Measurements from ENCODE around the gene PPCDC.

GRCh38 chr15:75027551-75027950 is 4.2 kb downstream of the PPCDC start:
- TF ChIP-seq CTCF (IDR thresholded peaks at IDR 0.05; ENCODE audit: low read depth, low read length, missing input control) = no peak
- TF ChIP-seq REST (IDR thresholded peaks at IDR 0.05) = no peak
- TF ChIP-seq ATF3 (IDR thresholded peaks at IDR 0.05) = no peak
